ENCODE measurements around the gene IFITM5. TPM values are rescaled to one million over a fixed set of nuclear protein-coding genes. Genes with fewer than 3 reads are reported as not detected.
"Not testable (repeated sequence)": the region's sequence is repeated elsewhere in the genome, so short reads cannot be mapped to it uniquely, and the experiment has no call there.

Gene IFITM5
- total RNA-seq, 1 donor from 2014 or later = not detected

DNA sequence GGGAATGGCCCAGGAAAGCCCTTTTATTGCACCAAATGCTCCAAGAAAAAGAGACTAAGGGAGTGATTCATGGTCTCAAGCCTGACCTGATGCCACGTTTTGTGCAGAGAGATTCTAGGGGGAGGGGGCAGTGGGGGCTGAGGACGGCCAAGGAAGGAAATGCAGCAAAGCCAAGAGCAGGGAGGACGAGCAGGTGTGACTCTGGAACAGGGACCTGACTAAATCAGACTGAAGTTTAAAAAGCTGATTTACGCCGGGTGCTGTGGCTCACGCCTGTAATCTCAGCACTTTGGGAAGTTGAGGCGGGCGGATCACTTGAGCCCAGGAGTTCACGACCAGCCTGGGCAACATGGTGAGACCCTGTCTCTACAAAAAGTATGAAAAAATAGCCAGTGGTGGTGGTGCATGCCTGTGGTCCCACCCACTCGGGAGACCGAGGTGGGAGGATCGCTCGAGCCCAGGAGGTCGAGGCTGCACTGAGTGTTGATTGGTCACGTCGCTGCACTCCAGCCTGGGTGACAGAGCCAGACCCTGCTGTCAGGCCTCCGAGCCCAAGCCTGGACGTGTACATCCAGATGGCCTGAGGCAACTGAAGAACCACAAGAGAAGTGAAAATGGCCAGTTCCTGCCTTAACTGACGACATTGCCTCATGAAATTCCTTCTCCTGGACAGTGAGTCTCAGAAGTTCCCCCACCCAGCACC is 32.2 kb upstream of the IFITM5 start:
- H3K4me3 ChIP-seq (ENCODE audit: low read depth, low read length) = no peak overlapping the region
- no peak for DNase-seq (ENCODE audit: low read depth)
- TF ChIP-seq, protein P1, sequence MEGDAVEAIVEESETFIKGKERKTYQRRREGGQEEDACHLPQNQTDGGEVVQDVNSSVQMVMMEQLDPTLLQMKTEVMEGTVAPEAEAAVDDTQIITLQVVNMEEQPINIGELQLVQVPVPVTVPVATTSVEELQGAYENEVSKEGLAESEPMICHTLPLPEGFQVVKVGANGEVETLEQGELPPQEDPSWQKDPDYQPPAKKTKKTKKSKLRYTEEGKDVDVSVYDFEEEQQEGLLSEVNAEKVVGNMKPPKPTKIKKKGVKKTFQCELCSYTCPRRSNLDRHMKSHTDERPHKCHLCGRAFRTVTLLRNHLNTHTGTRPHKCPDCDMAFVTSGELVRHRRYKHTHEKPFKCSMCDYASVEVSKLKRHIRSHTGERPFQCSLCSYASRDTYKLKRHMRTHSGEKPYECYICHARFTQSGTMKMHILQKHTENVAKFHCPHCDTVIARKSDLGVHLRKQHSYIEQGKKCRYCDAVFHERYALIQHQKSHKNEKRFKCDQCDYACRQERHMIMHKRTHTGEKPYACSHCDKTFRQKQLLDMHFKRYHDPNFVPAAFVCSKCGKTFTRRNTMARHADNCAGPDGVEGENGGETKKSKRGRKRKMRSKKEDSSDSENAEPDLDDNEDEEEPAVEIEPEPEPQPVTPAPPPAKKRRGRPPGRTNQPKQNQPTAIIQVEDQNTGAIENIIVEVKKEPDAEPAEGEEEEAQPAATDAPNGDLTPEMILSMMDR (conservative IDR thresholded peaks at IDR 0.05; ENCODE audit: low read depth, low read length) = no peak

DNA sequence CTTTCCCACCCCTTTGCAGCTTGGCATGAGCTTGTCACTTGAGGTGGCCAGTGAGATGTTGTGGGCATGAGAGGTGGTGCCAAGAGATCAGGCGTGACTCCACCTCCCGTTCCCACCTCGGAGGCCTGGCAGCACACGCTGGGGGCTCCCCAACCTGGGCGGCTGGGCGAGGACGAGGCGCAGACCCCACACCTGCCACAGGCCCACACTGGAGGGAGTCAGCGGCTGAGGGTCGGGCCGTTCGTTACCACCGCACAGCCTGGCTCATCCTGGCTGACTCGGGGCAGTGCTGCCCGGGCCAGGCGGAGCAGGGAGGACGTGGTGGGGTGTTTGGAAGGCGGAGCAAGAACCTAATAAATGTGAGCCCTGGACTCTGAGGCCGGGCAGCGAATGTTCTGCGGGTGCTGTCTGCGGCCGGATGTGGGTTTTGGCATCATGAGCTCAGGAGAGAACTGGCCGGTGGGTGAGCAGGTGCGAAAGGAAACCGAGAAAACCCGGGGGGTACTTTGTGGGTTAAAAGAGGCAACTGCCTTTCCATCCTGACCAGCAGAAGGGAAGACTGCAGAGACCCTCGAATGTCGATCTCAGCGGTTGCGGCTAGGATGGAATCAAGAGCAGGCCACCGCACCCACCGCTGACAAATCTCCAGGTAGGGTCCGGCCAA is 31.5 kb upstream of the IFITM5 start:
- DNase-seq (ENCODE audit: low read depth) = no peak
- TF ChIP-seq, protein P1 (conservative IDR thresholded peaks at IDR 0.05; ENCODE audit: low read depth, low read length) = no peak
- no peak overlapping the region for H3K4me3 ChIP-seq (ENCODE audit: low read depth, low read length)

DNA sequence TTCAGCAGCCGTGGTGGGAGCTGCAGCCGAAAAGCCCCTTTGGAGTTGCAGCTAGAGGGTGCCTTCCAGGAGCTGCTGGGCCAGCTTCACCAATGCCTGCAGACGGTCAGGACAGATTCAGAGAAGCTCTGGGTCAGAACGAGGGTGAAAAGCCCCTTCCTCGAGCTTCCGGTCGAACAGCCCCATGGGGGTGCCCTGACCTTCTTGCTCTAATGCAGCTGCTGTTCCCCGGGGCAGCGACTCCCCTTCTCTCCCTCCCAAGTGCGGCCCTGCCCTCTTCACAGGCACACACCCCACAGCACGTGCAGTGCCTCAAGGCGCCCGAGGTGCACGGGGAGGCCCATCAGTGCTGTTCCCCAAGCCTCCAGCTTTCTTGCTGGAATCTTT is 31.0 kb upstream of the IFITM5 start:
- H3K4me3 ChIP-seq (ENCODE audit: low read depth, low read length) = no peak overlapping the region
- TF ChIP-seq, protein P1 (conservative IDR thresholded peaks at IDR 0.05; ENCODE audit: low read depth, low read length) = no peak
- no peak for DNase-seq (ENCODE audit: low read depth)

DNA sequence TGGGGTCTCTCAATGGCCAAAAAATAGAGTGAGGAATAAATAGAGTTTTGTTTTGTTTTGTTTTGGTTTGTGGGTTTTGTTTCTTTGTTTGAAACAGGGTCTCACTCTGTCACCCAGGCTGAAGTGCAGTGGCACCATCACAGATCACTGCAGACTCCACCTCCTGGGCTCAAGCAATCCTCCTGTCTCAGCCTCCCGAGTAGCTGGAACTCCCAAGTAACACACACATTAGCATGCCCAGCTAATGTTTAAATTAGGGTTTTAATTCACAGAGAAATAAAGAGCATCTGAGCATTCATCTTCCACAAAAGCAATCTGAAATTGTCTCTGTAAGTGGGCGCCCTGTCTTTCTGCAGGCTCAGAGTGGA is 30.5 kb upstream of the IFITM5 start:
- H3K4me3 ChIP-seq (ENCODE audit: low read depth, low read length) = no peak overlapping the region
- TF ChIP-seq, protein P1 (conservative IDR thresholded peaks at IDR 0.05; ENCODE audit: low read depth, low read length) = no peak
- DNase-seq (ENCODE audit: low read depth) = no peak

DNA sequence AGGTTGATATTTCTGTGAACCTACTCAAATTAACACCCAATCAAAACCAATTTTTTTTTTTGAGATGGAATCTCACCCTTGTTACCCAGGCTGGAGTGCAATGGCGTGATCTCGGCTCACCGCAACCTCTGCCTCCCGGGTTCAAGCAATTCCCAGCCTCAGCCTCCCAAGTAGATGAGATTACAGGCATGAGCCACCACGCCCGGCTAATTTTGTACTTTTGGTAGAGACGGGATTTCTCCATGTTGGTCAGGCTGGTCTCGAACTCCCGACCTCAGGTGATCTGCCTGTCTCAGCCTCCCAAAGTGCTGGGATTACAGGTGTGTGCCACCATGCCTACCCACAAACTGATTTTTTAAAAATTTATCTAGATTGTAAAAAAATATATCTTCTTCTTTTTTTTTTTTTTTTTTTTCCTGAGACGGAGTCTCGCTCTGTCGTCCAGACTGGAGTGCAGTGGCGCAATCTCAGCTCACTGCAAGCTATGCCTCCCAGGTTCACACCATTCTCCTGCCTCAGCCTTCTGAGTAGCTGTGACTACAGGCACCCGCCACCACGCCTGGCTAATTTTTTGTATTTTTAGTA is 29.3 kb upstream of the IFITM5 start:
- not testable (repeated sequence) for DNase-seq (ENCODE audit: low read depth); H3K4me3 ChIP-seq (ENCODE audit: low read depth, low read length)

DNA sequence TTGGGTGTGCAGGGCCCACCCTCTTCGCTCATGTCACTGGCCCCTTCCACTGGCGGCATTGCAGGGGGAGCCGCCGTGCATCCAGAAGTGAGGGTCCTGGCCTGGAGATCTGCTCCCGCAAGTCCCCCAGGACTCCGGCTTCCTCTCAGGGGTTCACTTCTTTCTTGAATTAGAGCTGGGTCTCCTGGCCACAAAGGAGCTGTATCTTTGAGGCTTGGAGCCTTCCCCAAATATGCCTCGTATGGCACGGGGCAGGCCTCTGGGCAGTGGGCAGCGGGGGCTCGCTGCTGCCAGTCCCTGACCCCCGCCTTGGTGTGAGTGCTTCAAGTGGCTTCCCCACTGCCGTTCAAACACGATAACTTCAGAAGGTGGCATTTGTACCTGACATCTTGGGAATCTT is 28.7 kb upstream of the IFITM5 start:
- TF ChIP-seq, protein P1 (conservative IDR thresholded peaks at IDR 0.05; ENCODE audit: low read depth, low read length) = no peak
- DNase-seq (ENCODE audit: low read depth) = no peak
- H3K4me3 ChIP-seq (ENCODE audit: low read depth, low read length) = no peak overlapping the region

DNA sequence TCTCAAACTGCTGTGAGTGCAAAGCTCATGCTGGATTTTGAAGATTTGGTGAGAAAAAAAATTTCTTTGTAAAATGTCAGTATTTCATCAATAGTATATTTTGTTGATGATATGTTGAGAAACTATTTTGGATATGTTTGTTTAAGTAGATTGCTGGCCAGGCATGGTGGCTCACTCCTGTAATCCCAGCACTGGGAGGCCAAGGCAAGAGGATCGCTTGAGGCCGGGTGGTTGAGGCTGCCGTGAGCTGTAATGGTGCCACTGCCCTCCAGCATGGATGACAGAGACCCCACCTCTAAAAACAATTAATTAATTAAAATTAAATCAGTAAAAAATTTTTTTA is 28.2 kb upstream of the IFITM5 start:
- H3K4me3 ChIP-seq (ENCODE audit: low read depth, low read length) = no peak overlapping the region
- TF ChIP-seq, protein P1 (conservative IDR thresholded peaks at IDR 0.05; ENCODE audit: low read depth, low read length) = no peak
- no peak for DNase-seq (ENCODE audit: low read depth)
